OCI-M1 (cell line): ENCODE measurements around the gene MFSD2A.
A peak's percentile ranks its signal among the peaks of the same experiment; 100 is the strongest.
"Not testable (repeated sequence)": the region's sequence is repeated elsewhere in the genome, so short reads cannot be mapped to it uniquely, and the experiment has no call there.

Experiments used
- DNase-seq: peaks from one replicate; lab custom pipeline; 2025; lab: John Stamatoyannopoulos, UW

Gene MFSD2A

GRCh38 chr1:39969048-39969447 is 14.1 kb downstream of the MFSD2A start:
- no peak for DNase-seq

DNA sequence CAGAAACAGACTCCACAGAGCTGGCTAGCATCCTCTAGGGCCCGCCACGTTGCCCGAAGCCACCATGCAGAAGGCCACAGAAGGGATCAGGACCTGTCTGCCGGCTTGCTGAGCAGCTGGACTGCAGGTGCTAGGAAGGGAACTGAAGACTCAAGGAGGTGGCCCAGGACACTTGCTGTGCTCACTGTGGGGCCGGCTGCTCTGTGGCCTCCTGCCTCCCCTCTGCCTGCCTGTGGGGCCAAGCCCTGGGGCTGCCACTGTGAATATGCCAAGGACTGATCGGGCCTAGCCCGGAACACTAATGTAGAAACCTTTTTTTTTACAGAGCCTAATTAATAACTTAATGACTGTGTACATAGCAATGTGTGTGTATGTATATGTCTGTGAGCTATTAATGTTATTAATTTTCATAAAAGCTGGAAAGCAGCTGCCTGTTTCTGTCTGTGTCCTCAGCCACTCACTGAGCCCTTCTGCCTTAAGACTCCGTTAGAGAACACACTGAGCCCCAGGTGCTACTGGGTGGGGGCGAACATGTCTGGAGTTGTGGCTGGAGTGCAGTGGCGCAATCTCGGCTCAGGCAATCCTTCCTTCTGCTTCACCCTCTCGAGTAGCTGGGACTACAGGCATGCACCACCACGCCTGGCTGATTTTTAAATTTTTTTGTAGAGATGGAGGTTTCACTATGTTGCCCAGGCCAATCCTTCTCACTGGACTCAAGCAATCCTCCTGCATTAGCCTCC is 14.8 kb downstream of the MFSD2A start:
- no peak for DNase-seq

DNA sequence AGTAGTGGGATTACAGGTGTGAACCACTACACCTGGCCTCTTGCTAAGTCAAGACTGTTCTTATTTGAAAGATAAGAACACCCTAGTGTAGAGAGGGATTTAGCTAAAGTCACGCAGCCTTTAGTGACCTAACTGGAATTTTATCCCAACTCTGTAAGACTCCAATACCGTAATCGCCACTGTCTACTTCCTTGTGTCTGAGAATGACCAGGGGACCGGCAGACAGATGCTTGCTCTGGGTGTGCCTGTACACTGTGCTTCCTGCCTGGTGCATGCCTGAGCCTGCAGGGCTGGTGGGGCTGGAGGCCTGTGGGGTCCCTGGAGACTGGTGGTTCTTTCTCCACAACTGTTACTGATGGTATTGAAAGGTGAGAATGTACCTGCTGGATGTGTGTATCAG is 15.3 kb downstream of the MFSD2A start:
- no peak for DNase-seq

DNA sequence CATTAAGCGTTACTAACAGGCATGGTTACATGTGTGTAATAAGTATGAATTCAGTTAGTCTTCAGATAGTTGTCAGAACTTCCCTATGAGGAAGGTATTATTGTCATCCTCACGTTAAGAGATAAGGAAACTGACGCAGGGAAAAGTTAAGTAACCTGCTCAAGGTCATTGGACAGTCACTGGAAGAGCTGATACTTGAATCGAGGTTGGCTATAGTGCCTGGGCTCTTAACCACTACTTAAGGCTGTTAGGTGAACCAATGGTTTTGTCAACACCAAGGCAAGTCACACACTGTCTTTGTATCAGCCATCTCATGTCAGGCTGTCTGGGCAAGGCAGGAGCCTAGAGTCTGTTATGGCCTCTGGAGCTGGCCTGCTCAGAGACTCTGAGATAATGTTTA is 16.2 kb downstream of the MFSD2A start:
- DNase-seq, result no peak

DNA sequence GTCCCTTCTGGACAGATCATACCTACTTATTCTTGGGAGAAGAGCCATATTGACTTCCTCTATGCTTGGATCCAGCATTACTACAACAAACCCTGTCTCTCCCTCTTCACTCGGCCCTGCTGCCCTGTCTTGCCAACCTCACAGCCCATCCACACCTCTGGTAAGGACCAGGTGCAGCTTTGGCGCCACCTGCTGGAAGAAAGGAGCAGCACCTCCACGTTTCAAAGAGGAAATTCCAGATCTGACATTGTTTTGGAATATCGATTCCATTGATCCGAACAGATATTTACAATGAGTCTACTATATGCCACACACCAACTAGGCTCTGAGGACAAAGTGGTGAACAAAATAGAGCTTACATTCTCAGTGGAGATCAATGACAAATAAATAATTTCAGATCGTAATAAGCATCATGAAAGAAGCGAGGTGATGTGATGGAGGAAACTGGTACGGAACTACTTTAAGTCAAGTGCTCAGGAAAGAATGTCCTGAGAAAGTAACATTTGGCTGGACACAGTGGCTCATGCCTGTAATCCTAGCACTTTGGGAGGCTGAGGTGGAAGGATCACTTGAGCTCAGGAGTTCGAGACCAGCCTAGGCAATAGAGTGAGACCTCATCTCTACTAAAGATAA is 18.7 kb downstream of the MFSD2A start:
- DNase-seq, result peak; percentile 75

- DNase-seq, result no peak
Observed at GRCh38 chr1:39976732-39977131, 21.8 kb downstream of the MFSD2A start.

DNA sequence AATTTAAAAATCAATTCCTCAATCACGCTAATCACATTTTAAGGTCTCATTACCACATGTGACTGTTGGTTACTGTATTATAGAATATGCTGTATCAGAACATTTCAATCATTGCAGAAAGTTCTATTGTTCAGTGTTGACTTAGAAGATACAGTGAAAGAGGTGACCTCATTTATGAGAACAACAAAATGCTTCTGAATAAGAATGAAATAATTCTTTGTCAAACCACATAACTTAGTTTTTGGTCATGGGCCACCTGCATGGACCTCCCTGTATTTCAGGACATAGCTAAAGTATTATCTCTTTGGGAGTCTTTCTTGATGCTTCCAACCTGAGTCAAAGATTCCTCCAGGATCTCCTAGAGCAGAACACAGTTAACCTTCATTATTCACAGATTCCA is 22.3 kb downstream of the MFSD2A start:
- no peak for DNase-seq

DNA sequence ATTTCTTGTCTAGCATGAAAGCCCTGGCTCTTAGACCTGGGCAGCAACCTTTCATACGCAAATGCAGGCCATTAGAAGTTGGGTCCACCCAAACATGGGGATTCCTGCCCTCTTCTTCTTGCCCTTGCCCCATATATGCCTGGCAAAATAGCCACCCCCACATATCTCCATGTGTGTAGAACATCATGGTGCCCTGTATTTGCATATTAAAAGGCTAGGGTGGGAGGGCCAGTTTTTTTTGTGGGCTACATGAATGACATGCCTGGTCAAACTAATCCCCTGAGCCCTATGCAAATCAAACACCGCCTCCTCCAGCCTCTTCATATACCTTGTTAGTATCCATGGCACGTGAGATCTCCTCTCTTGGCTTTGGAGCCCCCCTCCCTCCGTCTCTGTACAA is 24.7 kb downstream of the MFSD2A start:
- no peak for DNase-seq

GRCh38 chr1:39980555-39981313 is 25.8 kb downstream of the MFSD2A start:
- no peak for DNase-seq

DNA sequence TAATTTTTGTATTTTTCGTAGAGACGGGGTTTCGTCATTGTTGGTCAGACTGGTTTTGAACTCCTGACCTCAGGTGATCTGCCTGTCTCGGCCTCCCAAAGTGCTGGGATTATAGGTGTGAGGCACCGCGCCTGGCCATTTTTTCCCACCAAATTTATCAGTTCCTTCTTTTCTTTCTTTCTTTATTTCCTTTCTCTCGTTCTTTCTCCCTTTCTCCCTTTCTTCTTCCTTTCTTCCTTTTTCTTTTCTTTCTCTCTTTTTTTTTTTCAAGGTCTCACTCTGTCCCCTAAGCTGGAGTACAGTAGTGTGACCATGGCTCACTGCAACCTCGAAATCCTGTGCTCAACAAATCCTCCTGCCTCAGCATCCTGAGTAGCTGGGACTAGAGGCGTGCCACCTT is 26.4 kb downstream of the MFSD2A start:
- DNase-seq, result no peak

GRCh38 chr1:39981945-39982344 is 27.0 kb downstream of the MFSD2A start:
- no peak for DNase-seq

GRCh38 chr1:39984480-39984879 is 29.5 kb downstream of the MFSD2A start:
- DNase-seq, result not testable (repeated sequence)

DNA sequence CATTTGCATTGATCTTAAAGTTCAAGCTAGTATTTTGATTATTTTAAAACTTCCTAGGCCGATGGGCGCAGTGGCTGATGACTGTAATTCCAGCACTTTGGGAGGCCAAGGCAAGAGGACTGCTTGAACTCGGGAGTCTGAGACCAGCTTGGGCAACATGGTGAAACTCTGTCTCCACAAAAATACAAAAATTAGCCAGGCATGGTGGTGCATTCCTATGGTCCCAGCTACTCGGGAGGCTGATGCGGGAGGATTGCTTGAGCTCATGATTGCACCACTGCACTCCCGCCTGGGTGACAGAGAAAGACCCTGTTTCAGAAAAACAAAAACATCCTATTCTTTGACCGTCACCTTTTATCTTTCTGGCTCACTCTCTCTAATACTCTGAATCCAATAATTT is 30.0 kb downstream of the MFSD2A start:
- no peak for DNase-seq

DNA sequence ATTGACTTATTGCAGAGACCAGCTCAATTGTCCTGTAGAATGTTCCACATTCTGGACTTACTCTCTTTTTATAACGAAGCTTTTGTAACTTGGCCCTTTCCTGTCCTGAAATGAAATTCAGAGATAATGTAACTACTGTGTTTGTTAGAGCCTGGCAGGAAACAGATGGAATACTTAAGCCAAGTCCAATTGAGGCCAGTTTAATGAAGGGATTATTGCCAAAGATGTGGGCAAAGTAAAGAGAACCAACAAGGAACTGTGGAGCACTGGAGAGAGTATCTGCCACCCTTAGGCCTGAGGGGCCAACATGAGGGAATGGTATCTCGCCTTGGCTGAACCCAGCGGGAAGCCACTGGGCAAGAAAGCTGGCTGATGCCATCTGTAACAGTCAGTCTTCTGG is 32.9 kb downstream of the MFSD2A start:
- DNase-seq, result no peak

- DNase-seq, result peak; percentile 31
Observed at GRCh38 chr1:39988618-39989343, 33.8 kb downstream of the MFSD2A start.

DNA sequence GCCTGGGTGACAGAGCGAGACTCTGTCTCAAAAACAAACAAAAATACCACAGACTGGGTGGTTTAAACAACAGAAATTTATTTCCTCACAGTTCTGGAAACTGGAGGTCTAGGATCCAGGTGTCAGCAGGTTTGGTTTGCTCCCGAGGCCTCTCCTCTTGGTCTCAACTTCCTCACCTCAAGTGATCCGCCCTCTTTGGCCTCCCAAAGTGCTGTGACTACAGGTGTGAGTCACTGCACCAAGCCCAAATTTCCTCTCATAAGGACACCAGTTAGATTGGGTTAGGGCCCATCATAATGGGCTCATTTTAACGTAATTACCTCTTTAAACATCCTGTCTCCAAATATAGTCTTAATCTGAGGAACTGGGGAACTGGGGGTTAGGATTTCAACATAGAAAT is 35.5 kb downstream of the MFSD2A start:
- DNase-seq, result no peak

- no peak for DNase-seq
Observed at GRCh38 chr1:39992234-39992633, 37.3 kb downstream of the MFSD2A start.

- DNase-seq, result no peak
Observed at GRCh38 chr1:39992888-39993287, 37.9 kb downstream of the MFSD2A start.

DNA sequence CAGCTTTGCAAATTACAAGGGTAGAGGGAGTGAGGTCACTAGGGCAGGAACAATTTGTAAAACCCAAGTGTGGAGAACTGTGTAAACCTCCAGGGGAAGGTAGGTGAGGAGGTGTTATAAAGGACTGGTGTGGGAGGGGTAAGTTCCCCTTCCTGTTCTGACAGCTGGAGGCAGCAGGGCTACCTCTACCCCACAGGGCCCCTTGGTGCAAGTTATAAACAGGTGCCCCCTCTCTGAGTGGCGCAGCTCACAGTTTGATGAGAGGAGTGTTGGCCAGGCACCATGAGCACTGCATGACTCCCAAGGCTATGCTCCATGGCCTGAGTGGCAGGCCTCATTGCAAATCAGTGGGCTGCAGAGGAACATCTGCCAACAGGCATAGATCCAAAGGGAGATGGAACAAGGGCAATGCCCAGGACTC is 41.0 kb downstream of the MFSD2A start:
- no peak for DNase-seq

GRCh38 chr1:39996396-39997004 is 41.6 kb downstream of the MFSD2A start:
- no peak for DNase-seq

DNA sequence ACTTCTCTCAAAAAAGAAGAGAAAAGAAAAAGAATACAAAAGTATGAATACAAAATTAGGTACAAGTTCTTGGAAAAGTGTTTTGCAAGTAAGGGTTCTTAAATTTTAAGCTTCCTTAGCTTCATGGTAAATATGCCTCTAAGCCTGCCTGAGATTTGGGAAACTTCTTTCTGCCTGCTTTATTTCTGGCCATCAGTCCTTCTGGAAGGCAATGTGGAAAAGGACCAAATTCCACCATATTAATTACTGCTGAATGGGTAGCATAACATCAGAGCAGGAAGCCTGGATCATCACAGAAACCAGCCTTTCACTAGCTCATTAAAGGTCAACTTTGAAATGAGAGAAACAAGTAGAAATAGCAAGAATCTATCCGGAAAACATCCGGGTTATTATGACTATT is 46.5 kb downstream of the MFSD2A start:
- no peak for DNase-seq
